GM23248 (cell line): Measurements from ENCODE around the gene APMAP. TPM values are rescaled to one million over a fixed set of nuclear protein-coding genes. Genes with fewer than 3 reads are reported as not detected.

Source experiments
- DNase-seq: peaks from one replicate; pipeline ENCODE4 v3.0.0-alpha.2; 2015
- H2AFZ ChIP-seq: fragments of 200-600 bp; sonication (generic); 2 replicates; pipeline ENCODE4 v1.6.1; 2016; ENCODE audit warnings: antibody characterized with exemption
- H3F3A ChIP-seq: fragments of 200-600 bp; sonication (generic); 2 replicates; pipeline ENCODE4 v1.6.1; 2016; ENCODE audit warnings: mild to moderate bottlenecking, antibody characterized with exemption, mixed run types; ENCODE audit not compliant: insufficient read depth
- H3K27ac ChIP-seq: fragments of 200-600 bp; sonication (generic); 2 replicates; pipeline ENCODE4 v1.5.1; 2016; ENCODE audit warnings: mild to moderate bottlenecking
- H3K27me3 ChIP-seq: fragments of 200-600 bp; sonication (generic); replicated peaks from 2 replicates; pipeline ENCODE4 v1.6.1; 2016; ENCODE audit warnings: mild to moderate bottlenecking; ENCODE audit not compliant: insufficient read depth
- H3K36me3 ChIP-seq: fragments of 200-600 bp; sonication (generic); 2 replicates; pipeline ENCODE4 v1.6.1; 2016; ENCODE audit warnings: low read depth, mild to moderate bottlenecking
- H3K4me1 ChIP-seq: fragments of 200-600 bp; sonication (generic); 2 replicates; pipeline ENCODE4 v1.6.1; 2016; ENCODE audit warnings: mild to moderate bottlenecking; ENCODE audit not compliant: insufficient read depth
- H3K4me2 ChIP-seq: fragments of 200-600 bp; sonication (generic); one replicate; pipeline ENCODE4 v1.6.1; 2016; ENCODE audit warnings: mild to moderate bottlenecking; ENCODE audit not compliant: unreplicated experiment
- H3K4me3 ChIP-seq: fragments of 200-600 bp; sonication (generic); 2 replicates; pipeline ENCODE4 v1.5.1; 2016; ENCODE audit warnings: mild to moderate bottlenecking
- H3K79me2 ChIP-seq: fragments of 200-600 bp; sonication (generic); 2 replicates; pipeline ENCODE4 v1.6.1; 2016; ENCODE audit warnings: mild to moderate bottlenecking; ENCODE audit not compliant: insufficient read depth
- H3K9ac ChIP-seq: fragments of 200-600 bp; sonication (generic); 2 replicates; pipeline ENCODE4 v1.6.1; 2016; ENCODE audit warnings: mild to moderate bottlenecking
- H3K9me2 ChIP-seq: fragments of 200-600 bp; sonication (generic); 2 replicates; pipeline ENCODE4 v1.6.1; 2016; ENCODE audit warnings: mixed run types, mild to moderate bottlenecking, moderate library complexity; ENCODE audit not compliant: insufficient read depth
- H3K9me3 ChIP-seq: fragments of 200-600 bp; sonication (generic); one replicate; pipeline ENCODE4 v1.6.1; 2017; ENCODE audit warnings: low read depth
- H4K20me1 ChIP-seq: fragments of 200-600 bp; sonication (generic); 2 replicates; pipeline ENCODE4 v1.6.0; 2016; ENCODE audit not compliant: insufficient read depth
- EZH2 ChIP-seq: fragments of 200-600 bp; sonication (generic); IDR thresholded peaks from 2 replicates; pipeline ENCODE4 v1.6.1; 2018; ENCODE audit warnings: antibody characterized with exemption, mild to moderate bottlenecking; ENCODE audit not compliant: insufficient read depth, poor library complexity, severe bottlenecking
- EZH2phosphoT487 ChIP-seq: fragments of 200-600 bp; sonication (generic); IDR thresholded peaks from 2 replicates; pipeline ENCODE4 v1.6.1; 2018; ENCODE audit warnings: antibody characterized with exemption, moderate library complexity, mild to moderate bottlenecking, low read depth; ENCODE audit not compliant: insufficient read depth
- WGBS, 2 experiments: methylation state at CpG; one replicate each; pipeline ENCODE4 v1.1.6; 2015 to 2017; ENCODE audit warnings: low lambda C conversion rate in 2 of 2, low coverage in 1 of 2; ENCODE audit errors: missing lambda C conversion rate in 2 of 2; 5-methylcytosine and 5-hydroxymethylcytosine counted together
- in situ Hi-C: fragments of 300-500 bp; cut with MboI; formaldehyde crosslinking; loops from 2 replicates; pipeline ENCODE4 v1.15.0; 2020
- polyA plus RNA-seq: library from polyadenylated mRNA; unstranded; fragments of >200 nt; fragmentation: Nextera tagmentation; extraction: Ambion mirVana; gene quantifications from 2 replicates; pipeline ENCODE4 v1.2.1, GENCODE V29; 2016
- total RNA-seq: library from RNA; depleted of rRNA; stranded (reverse); fragments of >200 nt; shearing (Covaris generic); gene quantifications from 2 replicates; pipeline ENCODE4 v1.2.3, GENCODE V29; 2014

APMAP gene
- total and polyA plus RNA-seq, 2 experiments from 2014 or later: 109 to 123 TPM

DNA sequence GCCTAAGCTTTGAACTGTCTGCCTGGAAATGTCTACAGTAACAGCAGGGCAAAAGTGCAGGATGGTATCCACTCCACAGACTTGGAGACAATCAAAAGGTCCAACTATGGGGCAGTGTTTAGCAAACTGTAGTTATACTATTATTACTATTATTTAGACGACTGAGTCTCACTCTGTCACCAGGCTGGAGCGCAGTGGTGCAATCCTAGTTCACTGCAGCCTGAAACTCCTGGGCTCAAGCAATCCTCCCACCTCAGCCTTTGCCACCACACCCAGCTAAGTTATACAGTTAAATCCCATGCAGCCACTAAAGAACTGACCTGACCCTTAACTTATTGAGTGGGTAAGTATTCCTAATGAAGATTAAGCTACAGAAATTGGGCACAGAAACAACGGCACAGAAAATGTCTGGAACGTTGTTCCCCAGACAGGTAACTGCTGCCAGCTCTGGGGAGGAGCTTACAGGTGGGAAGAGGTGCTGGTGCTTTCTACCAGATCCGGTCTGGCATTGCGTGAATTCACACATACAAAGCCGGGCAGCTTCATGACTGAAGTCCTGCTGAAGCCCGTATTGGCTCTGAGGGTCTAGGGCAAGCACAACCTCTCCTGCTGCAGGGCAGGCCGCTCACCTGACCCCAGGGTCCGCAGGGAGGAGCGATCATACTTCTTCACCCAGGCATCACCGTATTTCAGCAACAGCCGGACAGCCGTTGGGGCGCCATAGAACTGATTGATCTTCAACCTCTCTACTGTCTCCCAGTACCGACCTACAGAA, 27.0 kb upstream of the APMAP start:
- H3K9me3 ChIP-seq: no peaks in the 10 kb centered on the region
- no peak overlapping the region for H3K4me3 ChIP-seq
- no peaks in the 10 kb centered on the region for H3K4me1 ChIP-seq
- H3K36me3 ChIP-seq: no peaks in the 10 kb centered on the region
- H3K27ac ChIP-seq: no peak overlapping the region
- H3K79me2 ChIP-seq: no peaks in the 10 kb centered on the region
- TF ChIP-seq EZH2 (no peak), EZH2phosphoT487 (no peak)
- in situ Hi-C loops: loop anchor here (25.0 kb wide), 1 partner anchor 668 kb away; the partner anchor contains the start of gene ZNF337
- 90 to 92% methylated on average over 16 of the region's 16 CpGs for WGBS, 2 experiments
- H2AFZ ChIP-seq: no peak overlapping the region
- no peak for DNase-seq
- no peaks in the 10 kb centered on the region for H3K27me3 ChIP-seq
- no peaks in the 10 kb centered on the region for H3F3A ChIP-seq
- H3K4me2 ChIP-seq: no peak overlapping the region
- no peaks in the 10 kb centered on the region for H3K9me2 ChIP-seq
- H3K9ac ChIP-seq: no peak overlapping the region
- no peaks in the 10 kb centered on the region for H4K20me1 ChIP-seq

DNA sequence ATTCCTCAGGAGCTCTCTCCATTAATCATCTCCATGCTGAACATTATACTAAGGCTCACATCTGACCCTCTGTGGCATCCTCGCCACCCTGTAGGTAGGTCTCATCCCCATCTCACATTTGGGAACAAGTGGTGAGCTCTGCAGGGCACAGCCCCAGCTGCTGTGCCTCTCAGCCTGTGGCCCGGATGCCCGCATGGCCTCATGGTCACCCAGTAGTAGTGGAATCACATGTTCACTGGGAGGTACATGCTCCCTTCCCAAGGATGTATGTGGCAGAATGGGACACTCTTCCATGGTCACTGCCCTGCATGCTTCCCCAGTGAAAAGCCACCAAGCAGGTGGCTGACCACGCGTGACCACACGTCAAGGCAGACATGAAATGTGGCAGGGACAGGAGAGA, 26.3 kb upstream of the APMAP start:
- Histone ChIP-seq H3K9me3 (no peaks in the 10 kb centered on the region), H3K27me3 (no peaks in the 10 kb centered on the region), H3K9ac (no peak overlapping the region), H3K36me3 (no peaks in the 10 kb centered on the region), H4K20me1 (no peaks in the 10 kb centered on the region), H3K9me2 (no peaks in the 10 kb centered on the region), H3K4me1 (no peaks in the 10 kb centered on the region), H3K4me3 (no peak overlapping the region), H3K79me2 (no peaks in the 10 kb centered on the region), H3F3A (no peaks in the 10 kb centered on the region), H3K27ac (no peak overlapping the region), H2AFZ (no peak overlapping the region), H3K4me2 (no peak overlapping the region)
- WGBS, 2 experiments: 83 to 88% methylated on average over 6 of the region's 6 CpGs
- in situ Hi-C loops: loop anchor here (25.0 kb wide), 1 partner anchor 668 kb away; the partner anchor contains the start of gene ZNF337
- TF ChIP-seq EZH2phosphoT487 (no peak), EZH2 (no peak)
- DNase-seq: no peak

DNA sequence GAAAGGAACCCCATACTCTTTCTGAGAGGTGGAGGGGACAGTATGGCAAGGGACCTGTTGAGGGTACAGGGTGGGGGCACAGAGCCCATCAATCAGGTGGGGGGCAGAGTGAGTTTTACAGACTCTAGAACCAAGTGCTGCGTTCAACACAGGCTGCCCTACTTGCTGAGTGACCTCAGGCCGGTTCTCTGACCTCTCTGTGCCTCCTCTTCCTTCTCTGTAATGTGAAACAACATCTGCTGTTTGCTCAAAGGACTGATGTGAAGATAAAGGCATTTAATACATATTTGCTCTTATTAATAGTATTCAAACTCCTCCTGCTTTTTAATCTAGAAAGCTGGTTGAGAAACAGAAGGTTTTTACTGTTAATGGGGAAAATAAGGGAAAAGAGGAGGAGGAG, 25.9 kb upstream of the APMAP start:
- WGBS, 2 experiments: 66 to 88% methylated on average over 2 of the region's 2 CpGs
- Histone ChIP-seq H4K20me1 (no peaks in the 10 kb centered on the region), H3K27ac (no peak overlapping the region), H3K9me2 (no peaks in the 10 kb centered on the region), H3K9ac (no peak overlapping the region), H3K27me3 (no peaks in the 10 kb centered on the region), H2AFZ (no peak overlapping the region), H3K9me3 (no peaks in the 10 kb centered on the region), H3F3A (no peaks in the 10 kb centered on the region), H3K36me3 (no peaks in the 10 kb centered on the region), H3K4me1 (no peaks in the 10 kb centered on the region), H3K4me2 (no peak overlapping the region), H3K4me3 (no peak overlapping the region), H3K79me2 (no peaks in the 10 kb centered on the region)
- TF ChIP-seq EZH2phosphoT487 (no peak), EZH2 (no peak)
- DNase-seq: no peak
- in situ Hi-C loops: loop anchor here (25.0 kb wide), 1 partner anchor 669 kb away; the partner anchor contains the start of gene ZNF337

DNA sequence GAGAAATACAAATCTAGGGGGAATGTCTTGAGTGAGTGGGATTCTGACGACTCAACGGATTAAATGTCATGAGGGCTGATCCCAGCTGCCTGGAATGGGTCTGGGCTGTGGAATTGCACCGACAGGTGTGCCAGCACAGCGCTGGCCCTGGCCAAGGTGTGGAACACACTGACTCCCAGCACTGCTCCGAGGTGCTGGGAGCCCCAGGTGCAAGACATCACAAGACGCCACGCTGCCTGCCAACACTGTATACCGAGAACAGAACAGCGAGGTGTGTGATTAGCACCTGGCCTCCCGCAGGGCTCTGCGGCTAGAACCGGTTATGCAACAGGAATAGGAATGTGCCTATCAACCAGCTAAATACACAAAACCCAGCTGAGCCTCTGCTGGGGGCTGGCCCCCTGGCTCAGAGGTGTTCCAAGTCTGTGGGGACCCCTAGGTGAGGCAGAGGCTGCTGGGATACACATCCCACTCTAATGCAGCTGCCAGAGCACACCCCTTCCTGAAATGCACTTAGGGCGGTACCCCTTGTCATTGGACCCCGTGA, 24.8 kb upstream of the APMAP start:
- Histone ChIP-seq H3K27me3 (no peaks in the 10 kb centered on the region), H3K4me2 (no peak overlapping the region), H3K9ac (no peak overlapping the region), H3K4me3 (no peak overlapping the region), H3K36me3 (no peaks in the 10 kb centered on the region), H3K79me2 (no peaks in the 10 kb centered on the region), H3K4me1 (no peaks in the 10 kb centered on the region), H3K9me3 (no peaks in the 10 kb centered on the region), H3F3A (no peaks in the 10 kb centered on the region), H3K9me2 (no peaks in the 10 kb centered on the region), H2AFZ (no peak overlapping the region), H3K27ac (no peak overlapping the region), H4K20me1 (no peaks in the 10 kb centered on the region)
- TF ChIP-seq EZH2phosphoT487 (no peak), EZH2 (no peak)
- in situ Hi-C loops: loop anchor here (25.0 kb wide), 1 partner anchor 670 kb away; the partner anchor contains the start of gene ZNF337
- DNase-seq: no peak
- 84 to 86% methylated on average over 14 of the region's 14 CpGs for WGBS, 2 experiments
